VCaP (cell line): ENCODE results near the gene AUTS2.

Experiments
- H3K27ac ChIP-seq: fragments of 450-650 bp; 2 replicates; pipeline ENCODE4 v1.5.1; 2017
- TF ChIP-seq, protein P1 (sequence below): fragments of 450-650 bp; conservative IDR thresholded peaks from 2 replicates; pipeline ENCODE4 v1.5.1; 2017; ENCODE audit warnings: mild to moderate bottlenecking, moderate library complexity

AUTS2 gene

DNA sequence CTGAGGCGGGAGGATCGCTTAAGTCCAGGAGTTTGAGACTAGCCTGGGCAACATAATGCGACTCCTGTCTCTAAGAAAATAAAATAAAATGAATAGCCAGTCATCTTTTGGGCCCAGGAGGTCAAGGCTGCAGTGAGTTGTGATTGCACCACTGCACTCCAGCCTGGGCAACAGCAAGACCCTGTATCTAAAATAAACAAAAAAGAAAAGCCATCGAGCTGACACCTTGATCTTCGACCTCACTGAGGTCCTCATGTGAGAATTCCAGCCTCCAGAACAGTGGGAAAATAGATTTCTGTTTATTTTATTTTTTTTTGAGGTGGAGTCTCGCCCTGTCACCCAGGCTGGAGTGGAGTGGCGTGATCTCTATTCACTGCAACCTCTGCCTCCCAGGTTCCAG is 1232.2 kb downstream of the AUTS2 start:
- no peak overlapping the region for H3K27ac ChIP-seq
- TF ChIP-seq, protein P1, sequence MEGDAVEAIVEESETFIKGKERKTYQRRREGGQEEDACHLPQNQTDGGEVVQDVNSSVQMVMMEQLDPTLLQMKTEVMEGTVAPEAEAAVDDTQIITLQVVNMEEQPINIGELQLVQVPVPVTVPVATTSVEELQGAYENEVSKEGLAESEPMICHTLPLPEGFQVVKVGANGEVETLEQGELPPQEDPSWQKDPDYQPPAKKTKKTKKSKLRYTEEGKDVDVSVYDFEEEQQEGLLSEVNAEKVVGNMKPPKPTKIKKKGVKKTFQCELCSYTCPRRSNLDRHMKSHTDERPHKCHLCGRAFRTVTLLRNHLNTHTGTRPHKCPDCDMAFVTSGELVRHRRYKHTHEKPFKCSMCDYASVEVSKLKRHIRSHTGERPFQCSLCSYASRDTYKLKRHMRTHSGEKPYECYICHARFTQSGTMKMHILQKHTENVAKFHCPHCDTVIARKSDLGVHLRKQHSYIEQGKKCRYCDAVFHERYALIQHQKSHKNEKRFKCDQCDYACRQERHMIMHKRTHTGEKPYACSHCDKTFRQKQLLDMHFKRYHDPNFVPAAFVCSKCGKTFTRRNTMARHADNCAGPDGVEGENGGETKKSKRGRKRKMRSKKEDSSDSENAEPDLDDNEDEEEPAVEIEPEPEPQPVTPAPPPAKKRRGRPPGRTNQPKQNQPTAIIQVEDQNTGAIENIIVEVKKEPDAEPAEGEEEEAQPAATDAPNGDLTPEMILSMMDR: no peak

DNA sequence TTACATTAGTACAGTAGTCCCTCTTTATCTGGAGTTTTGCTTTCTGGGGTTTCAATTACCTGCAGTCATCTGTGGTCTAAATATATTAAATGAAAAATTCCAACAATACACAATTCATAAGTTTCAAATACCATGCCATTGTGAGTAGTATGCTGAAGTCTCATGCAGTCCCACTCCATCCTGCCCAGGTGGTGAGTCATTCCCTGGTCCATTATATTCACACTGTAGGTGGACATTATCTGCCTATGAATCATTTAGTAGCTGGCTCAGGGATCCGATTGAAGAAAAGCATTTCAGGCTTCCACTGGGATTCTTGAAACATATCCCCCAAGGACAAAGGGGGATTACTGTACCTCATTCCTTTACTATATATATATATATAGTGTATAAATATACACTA is 1235.5 kb downstream of the AUTS2 start:
- H3K27ac ChIP-seq: no peak overlapping the region
- TF ChIP-seq, protein P1: no peak

DNA sequence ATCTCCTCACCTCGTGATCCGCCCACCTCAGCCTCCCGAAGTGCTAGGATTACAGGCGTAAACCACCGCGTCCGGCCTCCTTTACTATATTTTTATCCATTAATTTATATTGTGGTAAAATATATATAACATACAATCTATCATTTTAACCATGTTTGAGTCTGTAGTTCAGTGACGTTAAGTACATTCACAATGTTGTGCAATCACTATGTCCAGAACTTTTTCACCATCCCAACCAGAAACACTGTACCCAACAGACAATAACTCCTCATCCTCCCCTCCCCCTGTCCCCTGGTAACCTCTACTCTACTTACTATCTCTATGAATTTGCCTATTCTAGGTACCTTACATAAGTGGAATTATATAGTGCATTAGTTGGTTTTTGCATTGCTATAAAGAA is 1236.1 kb downstream of the AUTS2 start:
- H3K27ac ChIP-seq: no peak overlapping the region
- TF ChIP-seq, protein P1: no peak

DNA sequence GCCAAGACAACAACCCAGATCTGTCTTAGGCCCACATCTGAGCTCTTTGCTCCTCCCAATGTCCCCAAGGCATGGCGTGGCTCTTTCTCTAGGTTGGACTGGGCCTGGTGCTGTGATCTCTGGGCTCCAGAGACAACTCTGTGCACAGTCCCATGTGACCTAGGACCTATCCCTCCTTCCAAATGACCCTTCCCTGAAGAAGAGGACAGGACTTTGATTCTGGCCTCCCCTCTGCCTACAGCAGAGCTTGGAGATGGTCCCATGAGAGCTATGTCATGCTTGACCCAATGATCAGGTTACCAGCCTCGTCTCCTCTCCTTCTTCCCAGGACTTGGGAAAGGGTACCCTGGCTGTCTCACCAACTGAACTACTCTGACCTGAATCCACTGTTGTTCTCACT is 1237.4 kb downstream of the AUTS2 start:
- no peak overlapping the region for H3K27ac ChIP-seq

DNA sequence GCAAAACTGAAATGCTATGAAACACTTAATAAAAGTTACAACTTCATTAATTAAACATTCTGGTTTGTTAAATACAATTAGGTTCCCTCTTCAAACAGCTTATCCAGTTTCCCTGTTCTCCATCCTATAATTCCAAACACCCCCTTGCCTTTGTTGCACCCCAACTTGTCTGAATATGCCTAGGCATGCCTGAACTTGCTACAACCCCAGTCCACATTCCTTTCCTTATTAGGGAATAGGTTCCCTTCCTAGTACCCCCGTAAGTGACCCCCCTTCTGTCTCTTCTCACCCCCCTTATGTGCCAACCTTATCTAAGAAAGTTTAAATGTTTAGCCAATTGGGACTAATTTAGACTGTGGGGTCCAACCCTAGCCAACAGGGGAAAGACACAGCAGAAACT is 1238.0 kb downstream of the AUTS2 start:
- TF ChIP-seq, protein P1: no peak
- H3K27ac ChIP-seq: no peak overlapping the region

More for the DNA sequence above, 1237.4 kb downstream of the AUTS2 start:
- TF ChIP-seq, protein P1: no peak

DNA sequence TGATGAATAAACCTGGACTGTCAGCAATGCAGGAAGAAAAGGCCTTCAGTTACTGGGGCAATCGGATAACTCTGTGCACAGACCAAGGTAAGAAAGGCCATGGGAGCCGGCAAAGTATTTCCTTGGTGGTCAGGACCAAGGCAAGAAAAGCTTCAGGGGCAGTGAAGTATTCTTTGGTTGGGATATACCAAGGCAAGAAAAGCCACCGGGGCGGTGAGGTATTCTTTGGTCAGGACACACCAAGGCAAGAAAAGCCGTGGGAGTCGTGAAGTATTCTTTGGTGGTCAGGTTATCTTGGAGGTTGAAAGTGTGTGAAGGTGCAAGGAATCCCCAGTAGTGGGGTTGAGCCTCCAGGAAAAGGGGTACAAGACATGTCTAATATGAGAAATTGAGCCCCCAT is 1238.7 kb downstream of the AUTS2 start:
- TF ChIP-seq, protein P1: no peak
- no peak overlapping the region for H3K27ac ChIP-seq

DNA sequence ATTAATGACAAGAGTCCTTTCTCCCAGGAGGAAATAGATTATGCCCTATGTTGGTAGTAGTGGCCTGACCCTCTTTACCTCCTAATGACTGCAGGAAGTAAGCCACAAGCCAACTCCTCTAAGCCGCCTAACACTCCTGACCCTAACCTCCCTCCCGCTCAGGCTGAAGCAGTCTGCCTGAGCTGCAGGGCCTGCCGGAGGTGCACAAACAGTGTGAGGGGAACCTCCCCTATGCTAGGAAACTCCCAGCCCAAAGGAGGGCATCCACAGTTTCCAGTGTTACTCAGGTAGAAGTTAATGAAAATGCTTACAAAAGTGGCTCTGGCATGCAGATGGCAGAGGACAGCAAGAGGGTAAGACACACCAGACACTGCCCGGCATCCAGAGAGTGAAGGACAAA is 1239.3 kb downstream of the AUTS2 start:
- TF ChIP-seq, protein P1: no peak
- H3K27ac ChIP-seq: no peak overlapping the region
